ENCODE results near the gene GTF3C1. TPM values are rescaled to one million over a fixed set of nuclear protein-coding genes. Genes with fewer than 3 reads are reported as not detected.
A peak's percentile ranks its signal among the peaks of the same experiment; 100 is the strongest.

GTF3C1 gene
- total and polyA plus RNA-seq, 2 of the 13 experiments (the other 11 are each of a cell fraction or from before 2014, with no cell fraction given) = 29.2 to 72.7 TPM

DNA sequence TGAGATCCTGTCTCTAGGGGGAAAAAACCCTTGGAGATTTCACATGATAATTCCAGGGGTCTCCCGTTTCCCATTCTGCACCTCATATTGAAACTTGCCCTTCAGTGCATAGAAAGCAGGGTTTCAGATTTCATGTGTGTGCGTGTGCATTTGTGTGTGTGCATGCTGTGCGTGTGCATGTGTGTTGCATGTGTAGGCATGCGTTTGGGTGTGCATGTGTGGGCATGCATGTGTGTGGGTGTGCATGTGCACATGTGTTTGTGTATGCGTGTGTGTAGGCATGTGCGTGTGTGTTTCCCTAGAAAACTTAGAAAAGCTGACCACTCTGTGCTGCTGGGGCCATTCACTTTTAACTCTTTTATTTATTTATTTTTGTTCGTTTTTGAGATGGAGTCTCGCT is 107.7 kb downstream of the GTF3C1 start:
- DNase-seq (ENCODE audit: low spot score) (no peak), ATAC-seq (no peak), FAIRE-seq (no peak)
- no peak overlapping the region for H3K9ac ChIP-seq (ENCODE audit: insufficient read depth, low read depth, low read length)
- TF ChIP-seq HDAC1 (CRISPR knock-in tag; IDR thresholded peaks at IDR 0.05) (no peak), ZNF264 (CRISPR knock-in tag; IDR thresholded peaks at IDR 0.05) (no peak), ZNF564 (CRISPR knock-in tag; IDR thresholded peaks at IDR 0.05) (no peak), ZFP1 (CRISPR knock-in tag; IDR thresholded peaks at IDR 0.05) (no peak)
- TF ChIP-seq, protein P1, sequence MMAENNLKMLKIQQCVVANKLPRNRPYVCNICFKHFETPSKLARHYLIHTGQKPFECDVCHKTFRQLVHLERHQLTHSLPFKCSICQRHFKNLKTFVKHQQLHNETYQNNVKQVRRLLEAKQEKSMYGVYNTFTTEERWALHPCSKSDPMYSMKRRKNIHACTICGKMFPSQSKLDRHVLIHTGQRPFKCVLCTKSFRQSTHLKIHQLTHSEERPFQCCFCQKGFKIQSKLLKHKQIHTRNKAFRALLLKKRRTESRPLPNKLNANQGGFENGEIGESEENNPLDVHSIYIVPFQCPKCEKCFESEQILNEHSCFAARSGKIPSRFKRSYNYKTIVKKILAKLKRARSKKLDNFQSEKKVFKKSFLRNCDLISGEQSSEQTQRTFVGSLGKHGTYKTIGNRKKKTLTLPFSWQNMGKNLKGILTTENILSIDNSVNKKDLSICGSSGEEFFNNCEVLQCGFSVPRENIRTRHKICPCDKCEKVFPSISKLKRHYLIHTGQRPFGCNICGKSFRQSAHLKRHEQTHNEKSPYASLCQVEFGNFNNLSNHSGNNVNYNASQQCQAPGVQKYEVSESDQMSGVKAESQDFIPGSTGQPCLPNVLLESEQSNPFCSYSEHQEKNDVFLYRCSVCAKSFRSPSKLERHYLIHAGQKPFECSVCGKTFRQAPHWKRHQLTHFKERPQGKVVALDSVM (CRISPR knock-in tag; IDR thresholded peaks at IDR 0.05) = 0 out of 2 replicates have a peak, but pooled peaks have one; percentile 11
- TF ChIP-seq, protein P2, sequence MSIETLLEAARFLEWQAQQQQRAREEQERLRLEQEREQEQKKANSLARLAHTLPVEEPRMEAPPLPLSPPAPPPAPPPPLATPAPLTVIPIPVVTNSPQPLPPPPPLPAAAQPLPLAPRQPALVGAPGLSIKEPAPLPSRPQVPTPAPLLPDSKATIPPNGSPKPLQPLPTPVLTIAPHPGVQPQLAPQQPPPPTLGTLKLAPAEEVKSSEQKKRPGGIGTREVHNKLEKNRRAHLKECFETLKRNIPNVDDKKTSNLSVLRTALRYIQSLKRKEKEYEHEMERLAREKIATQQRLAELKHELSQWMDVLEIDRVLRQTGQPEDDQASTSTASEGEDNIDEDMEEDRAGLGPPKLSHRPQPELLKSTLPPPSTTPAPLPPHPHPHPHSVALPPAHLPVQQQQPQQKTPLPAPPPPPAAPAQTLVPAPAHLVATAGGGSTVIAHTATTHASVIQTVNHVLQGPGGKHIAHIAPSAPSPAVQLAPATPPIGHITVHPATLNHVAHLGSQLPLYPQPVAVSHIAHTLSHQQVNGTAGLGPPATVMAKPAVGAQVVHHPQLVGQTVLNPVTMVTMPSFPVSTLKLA (IDR thresholded peaks at IDR 0.05) = peak; percentile 96
- no peak overlapping the region for H3K27ac ChIP-seq (ENCODE audit: extremely low read length, insufficient read depth, low read length)
- in situ Hi-C loops (cut with HindIII; ENCODE audit: extremely low pct_ligation_motif_present, low pct_unique_long_range_greater_than_20kb) = no loop called here
- no peak overlapping the region for H3K4me2 ChIP-seq (ENCODE audit: low read depth, low read length)
- H3K79me2 ChIP-seq (ENCODE audit: insufficient read depth, low read length) = no peaks in the 10 kb centered on the region
- BruUV-seq (replicated peaks) = no TSS peak
- WGBS (ENCODE audit: low lambda C conversion rate) = 72% methylated on average over 8 of the region's 8 CpGs
- H3K36me3 ChIP-seq (replicated peaks in 1 of 2; ENCODE audit: control insufficient read depth in 1 of 2, insufficient read depth in 2 of 2, low read length in 2 of 2) = no peaks in the 10 kb centered on the region
- ChIA-PET POLR2A (no interaction called here), CTCF (ENCODE audit: low intra/inter-chr PET ratio, low total read pairs) (no interaction called here)
- no peak overlapping the region for H2AFZ ChIP-seq (ENCODE audit: low read length)
- no peak overlapping the region for H3K4me3 ChIP-seq (replicated peaks in 1 of 3; ENCODE audit: insufficient read depth in 1 of 3, low read depth in 2 of 3, low read length in 3 of 3)
- H3K4me1 ChIP-seq (ENCODE audit: insufficient read depth, low read length) = no peaks in the 10 kb centered on the region
- intact Hi-C loops (cut with micrococcal nuclease; ENCODE audit: unreplicated experiment) = no loop called here
- no peaks in the 10 kb centered on the region; a peak in 1 of 5 replicates for H3K27me3 ChIP-seq (ENCODE audit: control insufficient read depth in 1 of 2, insufficient read depth in 2 of 2, low read length in 2 of 2)
- H4K20me1 ChIP-seq (ENCODE audit: insufficient read depth, low read length) = no peaks in the 10 kb centered on the region
- H3K9me3 ChIP-seq (ENCODE audit: low read length) = peaks cover 11% of the 10 kb centered on the region

Data from HepG2 (cell line).